ENCODE measurements around the gene TMEM94. TPM values are rescaled to one million over a fixed set of nuclear protein-coding genes. Genes with fewer than 3 reads are reported as not detected.

The TMEM94 gene
- total and polyA plus RNA-seq, 2 of the 8 experiments (the other 6 are each of a cell fraction or from before 2014, with no cell fraction given): 54.8 to 69.9 TPM

- H2BK20ac ChIP-seq (ENCODE audit: low read length): no peak overlapping the region
- H3K4me1 ChIP-seq (replicated peaks in 1 of 4; ENCODE audit: control insufficient read depth in 3 of 4, insufficient read depth in 4 of 4, low read length in 3 of 4): no peaks in the 10 kb centered on the region
- no peak overlapping the region for H3K23ac ChIP-seq (ENCODE audit: insufficient read length)
- no peak overlapping the region for H3K56ac ChIP-seq (replicated peaks; ENCODE audit: insufficient read length, low read depth, low read length)
- no peak overlapping the region for H4K5ac ChIP-seq (ENCODE audit: insufficient read length, low read depth, low read length)
- no peak overlapping the region for H3K4me3 ChIP-seq (ENCODE audit: extremely low read depth in 1 of 4, insufficient read depth in 2 of 4, low read depth in 3 of 4, low read length in 4 of 4)
- WGBS, 2 experiments (ENCODE audit: extremely low coverage in 1 of 2, insufficient coverage in 1 of 2, insufficient read length in 1 of 2, insufficient replicate concordance in 2 of 2, low coverage in 1 of 2, low lambda C conversion rate in 2 of 2, missing lambda C conversion rate in 1 of 2): 78% methylated on average over 11 of the region's 11 CpGs; no CpG with 5 or more reads in 1 of the 2 experiments
- H3K4ac ChIP-seq (replicated peaks; ENCODE audit: insufficient read length, low read depth, low read length): no peak overlapping the region
- H4K8ac ChIP-seq (ENCODE audit: extremely low read depth, insufficient read depth, low read length): no peak overlapping the region
- H3K9me3 ChIP-seq (ENCODE audit: insufficient read depth in 2 of 2, low read depth in 1 of 2, low read length in 1 of 2): no peaks in the 10 kb centered on the region
- no peak overlapping the region for H3K9ac ChIP-seq (replicated peaks in 1 of 4; ENCODE audit: extremely low read depth in 1 of 4, low read depth in 3 of 4, low read length in 3 of 4)
- H2BK15ac ChIP-seq (ENCODE audit: low read length): no peak overlapping the region
- CTCF ChIA-PET (ENCODE audit: partially characterized antibody): interaction anchor here (0.6 to 7.3 kb wide), 12 partner anchors 12 to 193 kb away, joined by 3 to 67 read pairs (median 3); no protein-coding TSS in a partner anchor
- no peak overlapping the region for H3K27ac ChIP-seq (ENCODE audit: low read depth, low read length)
- H2BK120ac ChIP-seq (replicated peaks; ENCODE audit: low read depth, low read length): no peak overlapping the region
- 0 out of 4 replicates have a peak overlapping the region, but pooled peaks of 1 of the 2 experiments have one; percentile 19 for H3K4me2 ChIP-seq (ENCODE audit: insufficient read depth in 1 of 2, low read depth in 2 of 2, low read length in 2 of 2)
- H3K14ac ChIP-seq (ENCODE audit: insufficient read length): no peak overlapping the region
- POLR2A ChIA-PET (ENCODE audit: partially characterized antibody): interaction anchor here (0.7 to 2.0 kb wide), 3 partner anchors 12 to 159 kb away, joined by 3 to 17 read pairs (median 3); partner anchors contain the start of genes MIF4GD and TMEM94
- no peak overlapping the region for H4K91ac ChIP-seq (replicated peaks; ENCODE audit: insufficient read length, low read length)
- no peaks in the 10 kb centered on the region for H3K79me1 ChIP-seq (ENCODE audit: low read depth, low read length)
- no peaks in the 10 kb centered on the region for H3K23me2 ChIP-seq (ENCODE audit: low read depth, low read length)
- H2AK5ac ChIP-seq (ENCODE audit: low read depth, low read length): no peak overlapping the region
- H2BK5ac ChIP-seq (ENCODE audit: low read depth, low read length): no peak overlapping the region
- no peaks in the 10 kb centered on the region for H4K20me1 ChIP-seq (replicated peaks in 1 of 2; ENCODE audit: control insufficient read depth in 1 of 2, insufficient read depth in 2 of 2, low read length in 2 of 2)
- H3K27me3 ChIP-seq (replicated peaks in 1 of 4; ENCODE audit: control insufficient read depth in 3 of 4, extremely low read depth in 1 of 4, insufficient read depth in 3 of 4, low read length in 3 of 4): no peaks in the 10 kb centered on the region
- H2AFZ ChIP-seq (ENCODE audit: low read length): peak overlapping the region; percentile 83
- H3K79me2 ChIP-seq (ENCODE audit: control insufficient read depth in 1 of 2, insufficient read depth in 2 of 2, low read length in 2 of 2): no peaks in the 10 kb centered on the region
- no peak overlapping the region for H2BK12ac ChIP-seq (ENCODE audit: low read depth, low read length)
- peak; percentile 47 for DNase-seq (ENCODE audit: low read depth in 1 of 2, low spot score in 2 of 2)
- no peaks in the 10 kb centered on the region for H3K36me3 ChIP-seq (ENCODE audit: control insufficient read depth in 2 of 4, insufficient read depth in 4 of 4, low read length in 3 of 4)
- H3K18ac ChIP-seq (ENCODE audit: extremely low read depth, low read length): no peak overlapping the region
- peak; percentile 97 for TF ChIP-seq TEAD4 (IDR thresholded peaks at IDR 0.05; ENCODE audit: low read depth, low read length)
- no peak for TF ChIP-seq TBP (IDR thresholded peaks at IDR 0.05; ENCODE audit: low read depth, low read length)
- FAIRE-seq: no peak
Observed at GRCh38 chr17:75430159-75430974, 26.1 kb upstream of the TMEM94 start.

All from H1 (cell line).